ENCODE results near the gene UBTD1.
A peak's percentile ranks its signal among the peaks of the same experiment; 100 is the strongest.
"Not testable (repeated sequence)": the region's sequence is repeated elsewhere in the genome, so short reads cannot be mapped to it uniquely, and the experiment has no call there.

UBTD1 gene

GRCh38 chr10:97517096-97517750, 18.5 kb downstream of the UBTD1 start:
- no peak for DNase-seq

GRCh38 chr10:97517778-97518300, 19.1 kb downstream of the UBTD1 start:
- DNase-seq: no peak

GRCh38 chr10:97518301-97519043, 19.7 kb downstream of the UBTD1 start:
- no peak for DNase-seq

- no peak for DNase-seq
These were observed 20.6 kb downstream of the UBTD1 start for GRCh38 chr10:97519342-97519741.

GRCh38 chr10:97520520-97520919, 21.8 kb downstream of the UBTD1 start:
- DNase-seq: no peak

- DNase-seq: no peak
These were observed 22.4 kb downstream of the UBTD1 start for GRCh38 chr10:97520978-97521761.

- DNase-seq: no peak
These were observed 23.3 kb downstream of the UBTD1 start for GRCh38 chr10:97522071-97522470.

- no peak for DNase-seq
These were observed 24.2 kb downstream of the UBTD1 start for GRCh38 chr10:97522937-97523336.

GRCh38 chr10:97525086-97525485, 26.4 kb downstream of the UBTD1 start:
- DNase-seq: no peak

GRCh38 chr10:97525683-97526110, 27.0 kb downstream of the UBTD1 start:
- DNase-seq: no peak

GRCh38 chr10:97528876-97529275, 30.2 kb downstream of the UBTD1 start:
- DNase-seq: not testable (repeated sequence)

GRCh38 chr10:97529685-97530465, 31.2 kb downstream of the UBTD1 start:
- DNase-seq: no peak

- DNase-seq: no peak
These were observed 32.8 kb downstream of the UBTD1 start for GRCh38 chr10:97531401-97531986.

- DNase-seq: no peak
These were observed 34.4 kb downstream of the UBTD1 start for GRCh38 chr10:97532935-97533671.

GRCh38 chr10:97533888-97534287, 35.2 kb downstream of the UBTD1 start:
- DNase-seq: no peak

GRCh38 chr10:97534746-97535367, 36.1 kb downstream of the UBTD1 start:
- peak; percentile 18 to 36 for DNase-seq

- no peak for DNase-seq
These were observed 38.6 kb downstream of the UBTD1 start for GRCh38 chr10:97537186-97537869.

- no peak for DNase-seq
These were observed 39.7 kb downstream of the UBTD1 start for GRCh38 chr10:97538411-97538810.

GRCh38 chr10:97538839-97539238, 40.1 kb downstream of the UBTD1 start:
- no peak for DNase-seq

- DNase-seq: no peak
These were observed 40.9 kb downstream of the UBTD1 start for GRCh38 chr10:97539523-97540200.

All from stimulated activated CD4-positive, alpha-beta T cell treated with anti-CD3 and anti-CD28 coated beads, Interleukin-4, amount 100 ng/mL, for 4 hours (primary cell).